Pancreas (tissue), 10 donors: ENCODE measurements around the gene UBA52. TPM values are rescaled to one million over a fixed set of nuclear protein-coding genes. Genes with fewer than 3 reads are reported as not detected.

ENCODE experiments used
- ATAC-seq, 4 donors: fragments of 200-7000 bp; cut with Tn5 transposase; one replicate each; pipeline versions ENCODE4 v1.8.0 to v1.9.1; 2020; ENCODE audit warnings: mild to moderate bottlenecking in 4 of 4, moderate library complexity in 4 of 4
- DNase-seq, 6 donors: peaks; one replicate each; pipeline ENCODE4 v3.0.0-alpha.2; 2020
- FAIRE-seq: peaks from 2 replicates; lab custom pipeline; 2012; peaks lifted over from hg19 to GRCh38; lab: Jason Lieb, UNC
- H3K27ac ChIP-seq, 4 donors: fragments of 200-600 bp; sonication (generic); 1 replicate in 3 of 4; 2 replicates in 1 of 4; pipeline versions ENCODE4 v1.5.0 to v1.8.0; 2020
- H3K27me3 ChIP-seq, 4 donors: fragments of 200-600 bp; one replicate each; pipeline ENCODE4 v1.8.0; 2021
- H3K36me3 ChIP-seq, 3 donors: fragments of 200-600 bp; sonication (generic) in 1 of 3; one replicate each; pipeline versions ENCODE4 v1.5.0 to v1.8.0; 2020 to 2021
- H3K4me1 ChIP-seq, 3 donors: fragments of 200-600 bp; one replicate each; pipeline ENCODE4 v1.8.0; 2021
- H3K4me3 ChIP-seq, 4 donors: fragments of 200-600 bp; sonication (generic) in 2 of 4; one replicate each; pipeline versions ENCODE4 v1.5.0 to v1.8.0; 2020 to 2021
- H3K9me3 ChIP-seq, 4 donors: fragments of 200-600 bp; one replicate each; pipeline ENCODE4 v1.8.0; 2021
- WGBS, 2 donors: extraction: QIAGEN DNeasy Blood & Tissue Kit; methylation state at CpG; one replicate each; pipeline ENCODE4 v1.1.7; 2013; 5-methylcytosine and 5-hydroxymethylcytosine counted together
- intact Hi-C, 3 donors: fragments of 100-400 bp; cut with DNase I; formaldehyde crosslinking; loops; one replicate each; pipeline versions ENCODE4 v1.11.1 to v1.14.2; 2022
- polyA plus RNA-seq, 2 donors: library from polyadenylated mRNA; stranded (reverse); fragments of 200-250 nt; gene quantifications; one replicate each; pipeline ENCODE4 v1.2.3, GENCODE V29; 2013
- total RNA-seq, 6 donors: library from RNA; stranded (reverse); fragmentation: NEBNext Ultra II Directional in 4 of 6; extraction: Animal tissue kit (Norgen Biotek cat#: 25700) in 4 of 6; gene quantifications; one replicate each; pipeline versions ENCODE4 v1.2.1 to v1.2.4, GENCODE V29; 2021 to 2023
- TF ChIP-seq, protein P1 (sequence below), 4 donors: fragments of 200-600 bp; sonication (generic) in 3 of 4; IDR thresholded peaks; one replicate each; pipeline versions ENCODE4 v1.5.0 to v1.8.0; 2021; ENCODE audit warnings: antibody characterized with exemption in 4 of 4
- donor health status: healthy with polysubstance abuse.
- donor health status: DM: no; HTN: no; CAD: no; lungs with moderate emphysema.
- donor health status: DM: no; HTN: no; CAD: no.
- donor health status: control.
- donor health status: control.
- donor health status: Bipolar disorder and iron deficiency.
- donor health status: DM: yes; HTN: yes; CAD: no.
- donor health status: DM: no; HTN: no; CAD: no.
- donor health status: DM: no; HTN: no; CAD: no.
- donor health status: DM: yes; HTN: yes; CAD: no.

Gene UBA52
- total and polyA plus RNA-seq, 8 donors, result 402 to 838 (median 674) TPM

DNA sequence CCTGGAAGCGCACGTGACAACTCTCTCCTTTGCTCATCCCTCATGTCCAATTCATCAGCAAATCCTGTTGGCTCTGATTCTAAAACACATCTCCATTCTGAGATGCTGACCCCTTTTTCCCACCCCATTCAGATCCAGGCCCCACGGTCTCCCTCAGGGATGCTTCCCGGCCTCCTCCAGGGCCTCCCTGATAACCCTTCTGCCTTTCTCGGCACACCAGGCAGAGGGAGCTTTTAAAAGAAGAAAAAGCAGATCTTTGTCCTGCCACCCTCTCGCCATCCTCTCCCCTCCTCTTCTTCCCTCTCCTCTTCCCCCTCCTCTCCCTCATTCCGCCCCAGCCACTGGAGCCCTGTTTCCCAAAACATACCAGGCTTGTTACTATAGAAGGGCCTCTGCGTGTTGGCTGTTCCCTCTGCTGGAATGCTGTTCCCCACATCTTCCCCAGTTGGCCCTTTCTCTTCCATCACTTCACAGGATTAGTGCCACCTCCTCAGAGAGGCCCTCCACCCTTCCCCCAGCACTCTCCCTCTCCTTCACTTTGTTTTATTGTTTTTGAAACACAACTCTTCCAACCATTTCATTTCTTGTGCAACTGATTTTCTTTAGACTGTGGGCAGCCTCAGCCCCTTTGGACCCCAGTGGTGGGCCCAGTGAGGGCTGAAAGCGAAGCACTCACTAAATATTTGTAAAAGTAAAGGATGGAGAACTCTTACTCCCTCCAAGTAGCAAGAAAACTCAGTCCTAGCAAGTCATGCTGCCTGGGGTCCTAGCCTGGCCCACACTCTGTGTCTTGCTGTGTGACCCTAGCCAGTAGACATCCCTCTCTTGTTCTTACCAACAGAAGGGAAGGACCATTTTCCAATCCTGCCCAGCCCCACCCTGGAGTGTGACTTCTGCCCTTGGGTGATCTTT is 37.4 kb downstream of the UBA52 start:
- no peaks in the 10 kb centered on the region for H3K36me3 ChIP-seq
- TF ChIP-seq, protein P1, sequence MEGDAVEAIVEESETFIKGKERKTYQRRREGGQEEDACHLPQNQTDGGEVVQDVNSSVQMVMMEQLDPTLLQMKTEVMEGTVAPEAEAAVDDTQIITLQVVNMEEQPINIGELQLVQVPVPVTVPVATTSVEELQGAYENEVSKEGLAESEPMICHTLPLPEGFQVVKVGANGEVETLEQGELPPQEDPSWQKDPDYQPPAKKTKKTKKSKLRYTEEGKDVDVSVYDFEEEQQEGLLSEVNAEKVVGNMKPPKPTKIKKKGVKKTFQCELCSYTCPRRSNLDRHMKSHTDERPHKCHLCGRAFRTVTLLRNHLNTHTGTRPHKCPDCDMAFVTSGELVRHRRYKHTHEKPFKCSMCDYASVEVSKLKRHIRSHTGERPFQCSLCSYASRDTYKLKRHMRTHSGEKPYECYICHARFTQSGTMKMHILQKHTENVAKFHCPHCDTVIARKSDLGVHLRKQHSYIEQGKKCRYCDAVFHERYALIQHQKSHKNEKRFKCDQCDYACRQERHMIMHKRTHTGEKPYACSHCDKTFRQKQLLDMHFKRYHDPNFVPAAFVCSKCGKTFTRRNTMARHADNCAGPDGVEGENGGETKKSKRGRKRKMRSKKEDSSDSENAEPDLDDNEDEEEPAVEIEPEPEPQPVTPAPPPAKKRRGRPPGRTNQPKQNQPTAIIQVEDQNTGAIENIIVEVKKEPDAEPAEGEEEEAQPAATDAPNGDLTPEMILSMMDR (IDR thresholded peaks at IDR 0.05), result no peak
- intact Hi-C loops, result no loop called here
- no peaks in the 10 kb centered on the region for H3K9me3 ChIP-seq
- H3K27me3 ChIP-seq, result peaks cover 0 to 29% (median 7%) of the 10 kb centered on the region in 4 donors
- 61 to 75% methylated on average over 9 of the region's 9 CpGs for WGBS, 2 donors
- H3K4me1 ChIP-seq, result peaks cover 0 to 12% (median 0%) of the 10 kb centered on the region in 3 donors
- FAIRE-seq, result no peak
- ATAC-seq, result no peak
- no peak for DNase-seq
- H3K4me3 ChIP-seq, result no peak overlapping the region
- no peak overlapping the region for H3K27ac ChIP-seq

DNA sequence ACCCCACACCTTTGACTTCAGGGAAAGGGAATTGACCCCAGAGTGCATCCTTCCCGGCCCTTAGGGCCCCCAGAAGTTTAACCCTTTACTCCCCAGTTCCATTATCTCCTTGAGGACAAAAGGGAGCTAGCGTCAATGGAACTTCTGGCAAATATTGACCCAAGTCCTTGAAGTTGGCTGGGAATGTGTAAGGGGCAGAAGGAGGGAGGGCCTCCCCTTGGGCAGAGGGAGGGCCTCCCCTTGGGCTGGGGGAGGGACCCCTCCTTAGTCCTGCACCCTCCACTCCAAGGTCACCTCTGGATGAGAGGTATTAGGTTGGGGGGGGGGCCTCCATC is 38.0 kb downstream of the UBA52 start:
- no peaks in the 10 kb centered on the region for H3K36me3 ChIP-seq
- DNase-seq, result no peak
- no peak overlapping the region for H3K27ac ChIP-seq
- H3K4me3 ChIP-seq, result no peak overlapping the region
- no peak for ATAC-seq
- peaks cover 0 to 12% (median 0%) of the 10 kb centered on the region in 3 donors for H3K4me1 ChIP-seq
- intact Hi-C loops, result no loop called here
- TF ChIP-seq, protein P1 (IDR thresholded peaks at IDR 0.05), result no peak
- H3K27me3 ChIP-seq, result peaks cover 0 to 29% (median 7%) of the 10 kb centered on the region in 4 donors
- 16 to 18% methylated on average over 2 of the region's 2 CpGs for WGBS, 2 donors
- no peaks in the 10 kb centered on the region for H3K9me3 ChIP-seq
- no peak for FAIRE-seq

DNA sequence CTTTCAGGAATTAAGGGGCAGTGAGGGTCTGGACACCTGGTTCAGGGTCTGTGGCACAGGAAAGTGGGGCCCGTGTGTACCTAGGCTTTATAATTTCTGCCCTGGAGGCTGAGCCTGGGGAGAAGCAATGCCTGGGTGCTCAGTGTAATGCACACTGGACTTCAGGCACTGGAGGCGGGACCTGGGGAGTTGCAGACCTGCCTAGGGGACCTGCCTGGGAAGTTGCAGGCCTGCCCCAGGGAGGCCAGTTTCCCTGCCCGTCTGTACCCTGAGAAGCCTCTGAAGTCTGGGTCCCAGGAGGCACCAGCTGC is 38.5 kb downstream of the UBA52 start:
- Histone ChIP-seq H3K36me3 (no peaks in the 10 kb centered on the region), H3K27me3 (peaks cover 0 to 29% (median 7%) of the 10 kb centered on the region in 4 donors), H3K4me1 (peaks cover 0 to 12% (median 0%) of the 10 kb centered on the region in 3 donors), H3K4me3 (no peak overlapping the region), H3K9me3 (no peaks in the 10 kb centered on the region), H3K27ac (no peak overlapping the region)
- DNase-seq, result no peak
- TF ChIP-seq, protein P1 (IDR thresholded peaks at IDR 0.05), result no peak
- intact Hi-C loops, result no loop called here
- WGBS, 2 donors, result 46 to 50% methylated on average over 3 of the region's 3 CpGs
- FAIRE-seq, result no peak
- no peak for ATAC-seq

DNA sequence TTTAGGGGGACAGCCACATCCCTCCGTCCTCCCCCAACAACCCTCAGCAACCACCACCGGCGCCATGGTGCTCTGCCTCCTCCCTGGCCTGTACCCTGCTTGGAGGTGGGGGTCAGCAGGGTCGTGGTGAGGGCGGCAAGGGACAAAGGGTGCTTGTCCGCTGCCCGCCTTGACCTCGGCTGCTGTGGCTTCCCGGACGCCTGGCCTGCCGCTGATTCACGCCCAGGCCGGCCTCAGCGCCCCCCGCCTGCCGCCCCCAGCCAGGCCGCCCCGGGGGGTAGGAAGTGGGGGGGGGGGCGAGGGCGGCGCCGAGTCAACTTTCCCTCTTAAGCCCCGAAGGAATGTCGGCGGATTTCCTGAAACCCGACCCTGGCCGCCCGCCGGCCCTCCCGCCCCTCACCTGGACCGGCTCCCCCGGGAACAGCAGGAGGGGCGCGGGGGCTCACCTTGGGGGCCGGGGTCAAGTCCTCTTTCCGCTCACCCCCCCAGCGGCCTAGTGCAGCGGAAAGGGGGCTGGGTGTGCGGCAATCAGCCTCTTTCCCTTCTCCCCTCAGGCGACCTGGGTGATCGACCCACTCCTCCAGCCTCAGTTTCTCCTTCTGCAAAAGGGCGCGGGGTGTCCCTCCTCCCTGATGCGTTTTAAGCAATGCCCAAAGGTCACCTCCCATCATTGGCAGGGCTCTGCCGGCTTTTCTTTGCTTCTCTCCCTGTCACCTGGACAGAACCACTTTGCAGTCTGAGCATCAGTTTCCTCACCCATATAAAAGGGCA is 39.1 kb downstream of the UBA52 start:
- Histone ChIP-seq H3K4me3 (no peak overlapping the region), H3K27ac (no peak overlapping the region), H3K36me3 (no peaks in the 10 kb centered on the region), H3K9me3 (no peaks in the 10 kb centered on the region), H3K27me3 (peaks cover 0 to 25% (median 7%) of the 10 kb centered on the region in 4 donors), H3K4me1 (peaks cover 0 to 12% (median 0%) of the 10 kb centered on the region in 3 donors)
- TF ChIP-seq, protein P1 (IDR thresholded peaks at IDR 0.05), result no peak
- intact Hi-C loops, result no loop called here
- ATAC-seq (no peak), DNase-seq (peak in 1 of 6 donors; percentile 32), FAIRE-seq (no peak)
- 8 to 12% methylated on average over 34 to 45 of the region's 45 CpGs for WGBS, 2 donors
